ENCODE data around the gene TNS1. TPM values are rescaled to one million over a fixed set of nuclear protein-coding genes. Genes with fewer than 3 reads are reported as not detected.

Gene TNS1
- total RNA-seq, 1 experiment from 2014 or later, result 6.2 TPM

GRCh38 chr2:218035463-218036100 lies 32.8 kb upstream of the TNS1 start:
- Histone ChIP-seq H3K4me1 (ENCODE audit: control insufficient read depth in 1 of 2, insufficient read depth in 2 of 2, low read length in 2 of 2) (peaks cover 0 to 4% of the 10 kb centered on the region in 2 experiments; a peak in 1 of 4 replicates), H3K36me3 (ENCODE audit: control insufficient read depth in 1 of 2, insufficient read depth in 2 of 2, low read length in 2 of 2) (no peaks in the 10 kb centered on the region), H3K9me3 (ENCODE audit: control insufficient read depth in 1 of 2, insufficient read depth in 1 of 2, low read depth in 1 of 2, low read length in 2 of 2) (no peaks in the 10 kb centered on the region), H2AFZ (ENCODE audit: low read depth, low read length, poor library complexity, severe bottlenecking) (no peak overlapping the region), H3K9ac (ENCODE audit: low read length) (no peak overlapping the region), H3K79me2 (ENCODE audit: insufficient read depth, low read length) (no peaks in the 10 kb centered on the region), H3K27ac (ENCODE audit: low read depth, low read length) (no peak overlapping the region), H4K20me1 (ENCODE audit: insufficient read depth) (no peaks in the 10 kb centered on the region), H3K27me3 (ENCODE audit: insufficient read depth, low read length) (peaks cover 35% of the 10 kb centered on the region), H3K9me2 (ENCODE audit: insufficient read depth) (no peaks in the 10 kb centered on the region), H3K4me3 (replicated peaks in 1 of 2; ENCODE audit: low read depth in 1 of 2, low read length in 2 of 2) (no peak overlapping the region), H3K4me2 (ENCODE audit: low read length) (no peak overlapping the region)
- DNase-seq (ENCODE audit: low read depth, low spot score), result no peak
- ChIA-PET RAD21 (ENCODE audit: low non-redundant PET in 1 of 2, low total read pairs in 2 of 2, uncharacterized antibody in 2 of 2, unreplicated experiment in 2 of 2) (interaction anchor here in 1 of 2 experiments (1.6 kb wide), 1 partner anchor 250 kb away, joined by 9 read pairs; no protein-coding TSS in a partner anchor), CTCF (interaction anchor here (0.7 to 2.0 kb wide), 8 partner anchors 10 to 250 kb away, joined by 3 to 23 read pairs (median 5); no protein-coding TSS in a partner anchor), POLR2A (interaction anchor here (1.0 kb wide), 1 partner anchor 250 kb away, joined by 5 read pairs; no protein-coding TSS in a partner anchor)
- no TSS peak for BruUV-seq (replicated peaks)
- no peak for TF ChIP-seq TCF7L2 (IDR thresholded peaks at IDR 0.05; ENCODE audit: borderline replicate concordance, extremely low read depth, insufficient read depth, insufficient read length)
- no peak for TF ChIP-seq EZH2phosphoT487 (IDR thresholded peaks at IDR 0.05; ENCODE audit: borderline replicate concordance)
- TF ChIP-seq ZFX (IDR thresholded peaks at IDR 0.05), result no peak
- no peak for TF ChIP-seq EGR1 (IDR thresholded peaks at IDR 0.05; ENCODE audit: low read depth)
- no peak for TF ChIP-seq ATF3 (IDR thresholded peaks at IDR 0.05)
- TF ChIP-seq POLR2AphosphoS5 (IDR thresholded peaks at IDR 0.05; ENCODE audit: low read depth, low read length), result no peak
- no peak for TF ChIP-seq ZNF274 (IDR thresholded peaks at IDR 0.05; ENCODE audit: low read depth, low read length)
- TF ChIP-seq EZH2 (IDR thresholded peaks at IDR 0.05), result no peak
- no peak for TF ChIP-seq FOSL1 (IDR thresholded peaks at IDR 0.05; ENCODE audit: low read depth)
- no peak for TF ChIP-seq REST (IDR thresholded peaks at IDR 0.05; ENCODE audit: low read depth)
- no peak for TF ChIP-seq CBX3 (IDR thresholded peaks at IDR 0.05; ENCODE audit: low read depth)
- TF ChIP-seq ELF1 (IDR thresholded peaks at IDR 0.05; ENCODE audit: borderline replicate concordance, low read depth), result no peak
- TF ChIP-seq SRF (IDR thresholded peaks at IDR 0.05; ENCODE audit: low read depth), result no peak
- TF ChIP-seq YY1 (IDR thresholded peaks at IDR 0.05; ENCODE audit: extremely low read depth, insufficient replicate concordance, low read depth, low read length), result no peak
- no peak for TF ChIP-seq SIN3A (IDR thresholded peaks at IDR 0.05; ENCODE audit: low read depth)
- TF ChIP-seq POLR2A (IDR thresholded peaks at IDR 0.05; ENCODE audit: borderline replicate concordance, extremely low read depth, insufficient read depth, insufficient read length), result no peak
- TF ChIP-seq RAD21 (IDR thresholded peaks at IDR 0.05; ENCODE audit: low read depth), result no peak
- no peak for TF ChIP-seq CEBPB (IDR thresholded peaks at IDR 0.05; ENCODE audit: low read depth)
- intact Hi-C loops (cut with micrococcal nuclease), result no loop called here
- no peak for ATAC-seq

Data from HCT116 (cell line).